D721Med (cell line): ENCODE data around the gene CHN2.
A peak's percentile ranks its signal among the peaks of the same experiment; 100 is the strongest.

Source experiments
- DNase-seq: peaks from one replicate; pipeline ENCODE4 v3.0.0; 2011; ENCODE audit warnings: low spot score; ENCODE audit not compliant: insufficient read length
- FAIRE-seq: peaks from 2 replicates; lab custom pipeline; 2011; peaks lifted over from hg19 to GRCh38; lab: Jason Lieb, UNC
- TF ChIP-seq, protein P1 (sequence below): IDR thresholded peaks from 2 replicates; pipeline ENCODE4 v1.5.1; 2012; ENCODE audit warnings: mild to moderate bottlenecking, control low read depth; ENCODE audit not compliant: insufficient read depth; ENCODE audit errors: missing control alignments

The CHN2 gene

DNA sequence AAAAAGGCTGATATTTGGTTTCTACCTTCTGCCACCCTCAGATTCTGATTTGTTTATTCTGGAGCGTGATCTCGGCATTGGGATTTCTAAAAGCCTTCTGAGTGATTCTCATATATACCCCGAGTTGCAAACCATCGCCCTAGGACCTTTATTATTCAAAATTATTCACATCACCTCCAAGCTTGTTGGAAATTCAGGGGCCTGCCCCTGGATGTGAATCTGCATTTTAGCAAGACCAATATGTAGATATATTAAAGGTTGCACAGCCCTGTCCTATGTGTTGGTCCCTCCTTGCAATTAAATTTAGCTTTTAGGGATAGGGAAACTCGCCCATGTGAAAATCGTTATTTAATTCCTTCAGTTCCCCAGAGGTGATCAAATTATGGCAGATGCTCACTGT is 9.0 kb upstream of the CHN2 start:
- no peak for FAIRE-seq
- DNase-seq = no peak

DNA sequence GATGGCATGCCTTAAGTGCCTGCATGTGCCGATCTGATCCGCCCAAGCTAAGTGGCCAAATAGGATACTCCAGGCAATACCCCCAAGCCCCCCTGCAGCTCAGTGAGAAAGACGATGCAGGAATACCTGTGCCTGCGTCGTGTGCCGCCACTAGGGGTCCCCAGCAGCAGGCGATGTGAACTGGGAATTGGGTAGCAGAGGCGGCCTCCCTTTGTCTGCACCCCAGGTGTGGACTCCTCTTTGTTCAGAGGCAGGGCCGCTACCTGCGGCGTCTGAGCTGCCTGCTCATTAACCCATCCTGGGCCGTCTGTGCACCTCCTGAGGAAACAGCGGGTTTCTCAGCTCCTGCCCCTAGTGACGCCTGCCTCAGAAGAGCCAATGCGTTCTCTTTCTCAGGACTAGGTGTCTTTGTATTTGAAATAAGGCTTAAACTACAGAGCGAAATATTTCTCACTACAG is 4.8 kb upstream of the CHN2 start:
- DNase-seq (no peak), FAIRE-seq (no peak)
- TF ChIP-seq, protein P1, sequence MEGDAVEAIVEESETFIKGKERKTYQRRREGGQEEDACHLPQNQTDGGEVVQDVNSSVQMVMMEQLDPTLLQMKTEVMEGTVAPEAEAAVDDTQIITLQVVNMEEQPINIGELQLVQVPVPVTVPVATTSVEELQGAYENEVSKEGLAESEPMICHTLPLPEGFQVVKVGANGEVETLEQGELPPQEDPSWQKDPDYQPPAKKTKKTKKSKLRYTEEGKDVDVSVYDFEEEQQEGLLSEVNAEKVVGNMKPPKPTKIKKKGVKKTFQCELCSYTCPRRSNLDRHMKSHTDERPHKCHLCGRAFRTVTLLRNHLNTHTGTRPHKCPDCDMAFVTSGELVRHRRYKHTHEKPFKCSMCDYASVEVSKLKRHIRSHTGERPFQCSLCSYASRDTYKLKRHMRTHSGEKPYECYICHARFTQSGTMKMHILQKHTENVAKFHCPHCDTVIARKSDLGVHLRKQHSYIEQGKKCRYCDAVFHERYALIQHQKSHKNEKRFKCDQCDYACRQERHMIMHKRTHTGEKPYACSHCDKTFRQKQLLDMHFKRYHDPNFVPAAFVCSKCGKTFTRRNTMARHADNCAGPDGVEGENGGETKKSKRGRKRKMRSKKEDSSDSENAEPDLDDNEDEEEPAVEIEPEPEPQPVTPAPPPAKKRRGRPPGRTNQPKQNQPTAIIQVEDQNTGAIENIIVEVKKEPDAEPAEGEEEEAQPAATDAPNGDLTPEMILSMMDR = peak; percentile 93

More for the DNA sequence above, 9.0 kb upstream of the CHN2 start:
- TF ChIP-seq, protein P1 = no peak

DNA sequence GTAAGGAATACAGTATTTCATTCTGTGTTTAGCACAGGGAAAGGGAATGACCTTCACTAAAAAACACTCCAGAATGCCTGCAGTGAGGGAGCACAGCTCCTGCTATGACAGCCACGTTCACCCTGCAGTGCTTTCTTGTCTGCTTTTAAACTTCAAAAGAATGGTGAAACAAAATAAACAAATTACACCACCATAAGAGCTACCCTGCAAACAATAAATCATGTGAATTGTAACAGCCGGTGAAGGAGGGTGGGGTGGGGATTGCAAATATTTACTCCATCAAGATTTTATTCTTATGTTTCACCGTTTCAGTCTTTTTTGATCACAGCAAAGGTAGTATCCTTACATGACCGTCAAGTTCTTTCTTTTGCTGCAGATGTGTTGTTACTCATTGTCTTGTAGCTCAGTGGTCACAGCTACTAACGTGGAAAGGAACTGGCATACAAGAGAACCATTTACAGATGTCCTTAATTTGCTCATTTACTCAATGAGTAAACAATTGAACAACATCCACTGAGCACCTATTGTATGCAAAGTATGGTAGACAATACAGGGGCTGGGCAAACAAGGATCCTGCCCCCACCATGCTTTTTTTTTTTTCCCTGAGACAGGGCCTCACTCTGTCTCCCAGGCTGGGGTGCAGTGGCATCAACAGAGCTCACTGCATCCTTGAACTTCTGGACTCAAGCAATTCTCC is 4.1 kb upstream of the CHN2 start:
- DNase-seq (no peak), FAIRE-seq (no peak)
- TF ChIP-seq, protein P1 = no peak

DNA sequence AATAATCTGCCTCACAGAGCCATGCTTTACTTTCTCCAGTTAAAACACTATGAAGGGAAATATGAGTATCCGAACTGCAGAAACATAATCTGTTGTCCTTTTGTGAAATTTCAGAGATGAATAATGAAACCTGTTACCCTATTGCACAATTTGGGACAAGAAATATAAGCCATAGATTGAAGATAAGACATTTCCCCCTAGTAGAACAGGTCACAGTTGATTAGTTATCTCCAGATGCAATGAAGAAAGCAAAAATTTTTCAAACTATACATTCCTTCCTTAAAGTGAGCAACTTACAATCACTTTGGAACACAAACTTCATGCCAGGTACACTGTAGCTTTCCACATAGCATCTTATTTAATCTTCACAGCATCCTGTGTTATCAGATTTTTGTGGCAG is 2.3 kb upstream of the CHN2 start:
- DNase-seq (no peak), FAIRE-seq (no peak)
- TF ChIP-seq, protein P1 = no peak

DNA sequence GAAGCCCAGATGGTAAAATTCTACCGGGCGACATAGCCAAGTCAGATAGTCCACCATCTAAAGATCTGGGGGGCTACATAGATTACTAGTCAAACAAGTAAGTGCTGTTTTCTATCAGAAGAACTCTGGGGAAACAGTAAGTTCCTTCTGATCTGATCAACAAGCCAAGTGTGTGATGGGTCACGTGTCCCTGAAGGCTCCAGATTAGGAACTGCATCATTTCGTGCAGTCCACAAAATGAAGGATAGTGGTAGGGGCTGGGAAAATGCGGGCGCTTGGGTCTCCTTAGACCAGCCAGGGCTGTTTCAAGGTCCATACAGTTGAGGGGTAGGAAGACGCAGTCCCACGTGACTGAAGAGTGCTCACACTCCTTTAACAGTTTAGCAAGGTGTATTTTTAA is 1.8 kb upstream of the CHN2 start:
- FAIRE-seq (no peak), DNase-seq (no peak)
- TF ChIP-seq, protein P1 = no peak

DNA sequence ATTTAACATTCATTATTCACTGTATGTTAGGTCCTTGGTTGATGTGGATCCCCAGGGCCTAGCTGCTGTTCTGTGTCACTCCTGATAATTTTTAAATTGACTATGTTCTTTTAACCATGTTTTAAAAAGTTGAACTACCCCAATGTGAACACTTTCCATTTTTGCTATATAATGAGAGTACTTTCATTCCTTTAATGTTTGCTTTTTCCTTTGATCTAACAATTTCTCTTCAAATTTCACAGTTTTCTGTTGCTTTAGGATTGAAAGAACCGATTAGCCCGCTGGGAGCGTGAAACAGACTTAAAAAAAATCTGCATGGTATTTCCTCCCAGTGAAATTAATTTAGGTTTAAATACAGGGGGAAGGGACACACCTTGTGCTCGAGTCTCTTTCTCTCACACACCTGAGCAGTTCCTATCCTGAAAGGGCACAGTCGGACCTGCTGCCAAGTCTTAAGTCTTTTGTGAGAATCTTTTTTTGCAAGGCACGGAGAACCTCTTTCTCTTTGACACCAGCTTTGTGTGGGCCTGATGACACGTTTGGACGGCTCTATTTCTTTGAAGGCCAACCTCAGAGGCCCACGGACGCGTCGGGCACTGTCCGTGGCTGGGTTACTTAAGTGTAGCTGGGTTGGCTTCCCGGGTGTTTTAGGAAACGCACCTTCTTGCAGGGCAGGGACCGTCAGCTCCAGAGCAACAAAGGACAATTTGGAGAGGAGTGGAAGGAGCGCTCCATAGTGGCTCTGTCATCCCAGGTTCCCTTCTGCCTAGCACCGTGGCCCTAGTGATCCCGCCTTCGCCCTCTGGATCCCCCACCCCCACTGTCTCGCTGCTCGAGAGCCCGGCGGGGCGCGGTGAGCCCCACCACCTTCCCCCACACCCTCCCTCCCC is 1.0 kb upstream of the CHN2 start:
- FAIRE-seq = no peak
- TF ChIP-seq, protein P1 = no peak
- DNase-seq = no peak

DNA sequence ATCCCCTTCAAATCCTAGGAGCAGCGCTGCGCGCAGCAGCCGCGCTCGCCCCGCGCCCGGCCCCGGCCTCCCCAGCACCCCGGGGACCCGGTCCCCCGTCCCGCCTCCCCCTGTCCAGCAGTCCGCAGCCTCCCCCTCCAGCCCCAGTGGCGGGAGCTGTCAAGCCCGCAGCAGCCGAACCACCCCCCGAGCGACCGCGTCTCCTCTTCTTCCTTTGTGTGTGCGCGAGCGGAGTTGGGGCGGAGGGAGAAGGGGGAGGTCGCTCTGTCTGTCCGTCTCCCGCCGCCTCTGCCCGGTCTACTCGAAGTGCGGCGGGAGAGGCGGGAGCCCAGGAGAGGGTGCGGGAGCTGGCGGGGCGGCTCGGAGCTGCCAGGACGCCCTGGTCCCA is 375 bp upstream of the CHN2 start:
- no peak for FAIRE-seq
- TF ChIP-seq, protein P1 = no peak
- DNase-seq = no peak
